EL (cell line): ENCODE measurements around the gene PRKCZ.
"Not testable (repeated sequence)": the region's sequence is repeated elsewhere in the genome, so short reads cannot be mapped to it uniquely, and the experiment has no call there.

Source experiments
- DNase-seq: peaks from one replicate; pipeline ENCODE4 v3.0.0-alpha.2; 2016

Gene PRKCZ

GRCh38 chr1:2137257-2138121, 87.3 kb downstream of the PRKCZ start:
- no peak for DNase-seq

- not testable (repeated sequence) for DNase-seq
Observed at GRCh38 chr1:2139156-2139555, 88.9 kb downstream of the PRKCZ start.

GRCh38 chr1:2141025-2141424, 90.8 kb downstream of the PRKCZ start:
- no peak for DNase-seq

GRCh38 chr1:2143814-2144500, 93.7 kb downstream of the PRKCZ start:
- DNase-seq, result no peak

- DNase-seq, result no peak
Observed at GRCh38 chr1:2144501-2145090, 94.4 kb downstream of the PRKCZ start.

DNA sequence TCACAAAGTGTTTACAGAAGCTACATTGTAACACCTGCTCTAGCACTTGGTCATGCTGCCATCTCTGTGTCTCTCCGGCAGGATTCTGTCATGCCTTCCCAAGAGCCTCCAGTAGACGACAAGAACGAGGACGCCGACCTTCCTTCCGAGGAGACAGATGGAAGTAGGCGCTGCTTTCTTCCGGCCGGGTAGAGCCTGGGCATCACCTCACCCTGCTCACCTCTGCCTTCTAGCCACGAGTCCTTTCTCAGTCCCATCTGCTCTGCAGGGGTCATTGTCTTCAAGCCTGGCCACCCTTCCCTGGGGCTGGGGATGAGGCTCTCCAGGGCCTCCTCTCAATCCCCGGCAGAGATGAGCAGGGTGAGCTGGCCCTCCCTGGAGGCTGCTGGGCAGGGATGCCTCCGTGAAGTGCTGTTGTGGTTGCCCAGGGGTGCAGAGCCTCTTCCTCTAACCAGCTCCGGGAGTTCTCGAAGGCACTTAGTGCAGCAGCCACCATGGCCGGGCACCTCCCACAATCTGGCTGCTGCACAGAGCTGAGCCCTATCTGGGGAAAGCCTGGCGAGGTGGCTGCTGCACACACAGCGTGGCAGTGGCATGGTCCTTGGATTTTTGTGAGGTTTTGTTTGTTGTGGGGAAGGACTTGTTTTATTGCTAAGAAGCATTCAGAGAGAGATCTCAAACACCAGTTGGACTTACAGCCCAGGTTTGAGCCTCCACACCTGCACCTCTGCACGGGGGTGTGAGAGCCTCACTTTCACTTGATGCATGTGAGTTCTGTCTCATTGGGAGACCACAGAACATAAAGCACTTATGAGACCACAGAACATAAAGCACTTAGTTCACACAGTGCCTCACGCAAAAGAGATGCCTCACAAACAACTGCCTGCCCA, 96.0 kb downstream of the PRKCZ start:
- no peak for DNase-seq

DNA sequence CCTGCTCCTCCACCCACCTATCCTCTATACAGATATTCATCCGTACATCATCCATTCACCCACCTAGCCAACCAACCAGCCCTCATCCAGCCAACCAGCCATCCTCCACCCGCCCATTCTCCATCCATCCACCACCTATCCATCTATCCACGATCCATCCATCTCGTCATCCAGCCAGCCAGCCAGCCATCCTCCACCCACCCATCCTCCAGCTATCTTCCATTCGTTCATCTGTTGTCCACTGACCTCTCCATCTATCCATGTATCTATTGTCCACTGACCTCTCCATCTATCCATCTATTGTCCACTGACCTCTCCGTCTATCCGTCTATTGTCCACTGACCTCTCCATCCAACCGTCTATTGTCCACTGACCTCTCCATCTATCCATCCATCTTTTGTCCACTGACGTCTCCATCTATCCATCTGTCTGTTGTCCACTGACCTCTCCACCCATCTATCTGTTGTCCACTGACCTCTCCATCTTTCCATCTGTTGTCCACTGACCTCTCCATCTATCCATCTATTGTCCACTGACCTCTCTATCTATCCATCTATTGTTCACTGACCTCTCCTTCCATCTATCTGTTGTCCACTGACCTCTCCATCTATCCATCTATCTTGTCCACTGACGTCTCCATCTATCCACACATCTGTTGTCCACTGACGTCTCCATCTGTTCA, 96.8 kb downstream of the PRKCZ start:
- DNase-seq, result no peak

DNA sequence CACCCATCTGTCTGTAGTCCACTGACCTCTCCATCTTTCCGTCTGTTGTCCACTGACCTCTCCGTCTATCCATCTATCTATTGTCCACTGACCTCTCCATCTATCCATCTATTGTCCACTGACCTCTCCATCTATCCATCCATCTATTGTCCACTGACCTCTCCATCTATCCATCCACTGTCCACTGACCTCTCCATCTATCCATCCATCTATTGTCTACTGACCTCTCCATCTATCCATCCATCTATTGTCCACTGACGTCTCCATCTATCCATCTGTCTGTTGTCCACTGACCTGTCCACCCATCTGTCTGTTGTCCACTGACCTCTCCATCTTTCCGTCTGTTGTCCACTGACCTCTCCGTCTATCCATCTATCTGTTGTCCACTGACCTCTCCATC, 97.7 kb downstream of the PRKCZ start:
- not testable (repeated sequence) for DNase-seq

- no peak for DNase-seq
Observed at GRCh38 chr1:2148691-2149090, 98.5 kb downstream of the PRKCZ start.

GRCh38 chr1:2150801-2151200, 100.6 kb downstream of the PRKCZ start:
- DNase-seq, result no peak

DNA sequence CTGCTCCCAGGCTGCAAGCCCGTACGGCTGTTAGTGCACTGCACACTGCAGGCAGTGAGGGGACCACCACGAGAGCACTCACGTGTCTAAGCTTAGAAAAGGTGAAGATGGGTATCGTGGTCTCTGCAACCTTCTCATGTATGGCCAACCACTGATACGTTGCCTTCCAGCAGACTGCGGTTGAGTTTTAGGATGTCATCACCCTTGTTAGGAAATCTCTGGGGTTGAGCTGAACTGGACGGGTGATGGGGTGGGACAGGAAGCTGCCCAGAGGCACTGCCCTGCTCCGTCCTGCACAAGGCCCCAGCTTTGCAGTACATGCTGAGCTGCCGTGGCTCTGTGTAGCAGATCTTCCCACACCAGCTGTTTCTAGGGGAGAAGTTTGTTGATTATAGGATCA, 101.0 kb downstream of the PRKCZ start:
- no peak for DNase-seq

DNA sequence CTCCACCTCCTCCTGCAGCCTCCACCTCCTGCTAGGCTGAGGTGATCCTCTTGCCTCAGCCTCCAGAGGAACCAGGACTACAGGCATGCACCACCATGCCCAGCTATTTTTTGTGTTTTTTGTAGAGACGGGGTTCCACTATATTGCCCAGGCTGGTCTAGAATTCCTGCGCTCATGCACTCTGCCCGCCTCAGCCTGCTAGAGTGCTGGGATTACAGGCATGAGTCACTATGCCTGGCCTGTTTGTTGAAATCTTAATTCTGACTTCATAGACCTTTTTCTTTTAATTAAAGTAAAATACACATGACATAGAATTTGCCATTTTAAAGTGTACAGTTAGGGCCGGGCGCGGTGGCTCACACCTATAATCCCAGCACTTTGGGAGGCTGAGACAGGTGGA, 101.7 kb downstream of the PRKCZ start:
- DNase-seq, result no peak

GRCh38 chr1:2152954-2153353, 102.7 kb downstream of the PRKCZ start:
- DNase-seq, result no peak

DNA sequence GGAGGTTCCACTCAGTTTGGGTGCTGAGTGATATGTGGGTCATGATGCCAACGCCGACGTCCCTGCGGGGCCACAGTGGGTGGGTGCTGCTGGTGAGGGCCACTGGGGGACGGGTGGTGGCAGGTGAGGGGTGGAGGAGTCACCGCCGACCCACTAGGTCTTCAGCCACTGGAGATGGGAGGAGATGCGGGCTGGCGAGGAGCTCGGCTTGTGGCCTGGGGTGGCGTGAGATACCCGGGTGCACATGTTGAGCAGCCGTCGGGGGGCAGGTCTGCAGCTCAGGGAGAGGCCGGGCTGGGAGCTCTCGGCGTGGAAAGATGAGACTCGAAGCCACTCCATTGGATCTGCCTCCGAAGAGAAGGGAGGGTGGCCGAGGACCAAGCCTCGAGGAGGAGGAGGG, 103.8 kb downstream of the PRKCZ start:
- DNase-seq, result no peak

DNA sequence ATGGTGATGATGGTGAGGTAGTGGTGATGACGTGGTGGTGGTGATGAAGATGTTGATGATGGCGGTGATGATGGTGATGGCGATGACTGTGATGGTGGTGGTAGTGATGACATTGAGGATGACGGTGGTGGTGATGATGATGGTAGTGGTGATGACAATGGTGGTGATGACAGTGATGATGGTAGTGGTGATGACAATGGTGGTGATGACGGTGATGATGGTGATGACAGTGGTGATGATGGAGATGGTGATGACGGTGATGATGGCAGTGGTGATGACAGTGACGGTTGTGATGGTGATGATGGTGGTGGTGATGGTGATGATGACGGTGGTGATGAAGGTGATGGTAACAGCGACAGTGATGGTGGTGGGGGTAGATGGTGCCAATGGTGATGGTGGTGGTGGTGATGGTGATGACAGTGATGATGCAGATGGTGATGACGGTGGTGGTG, 105.0 kb downstream of the PRKCZ start:
- no peak for DNase-seq

- no peak for DNase-seq
Observed at GRCh38 chr1:2155788-2156187, 105.6 kb downstream of the PRKCZ start.

DNA sequence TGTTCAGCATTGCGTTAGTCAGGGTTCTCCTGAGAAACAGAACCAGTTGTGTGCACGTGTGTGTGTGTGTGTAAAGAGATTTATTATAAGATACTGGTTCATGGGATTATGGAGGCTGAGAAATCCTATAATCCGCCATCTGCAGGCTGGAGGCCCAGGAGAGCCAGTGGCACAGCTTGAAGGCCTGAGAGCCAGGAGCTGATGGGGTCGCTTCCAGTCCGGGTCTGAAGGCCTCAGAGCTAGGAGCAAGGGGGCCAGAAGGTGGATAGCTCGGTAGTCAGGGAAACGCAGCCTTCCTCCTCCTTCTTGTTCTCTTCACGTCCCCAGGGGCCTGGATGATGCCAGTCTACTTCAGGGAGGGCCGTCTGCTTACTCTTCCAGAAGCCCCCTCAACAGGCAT, 106.7 kb downstream of the PRKCZ start:
- DNase-seq, result no peak

GRCh38 chr1:2157856-2158255, 107.6 kb downstream of the PRKCZ start:
- DNase-seq, result no peak

DNA sequence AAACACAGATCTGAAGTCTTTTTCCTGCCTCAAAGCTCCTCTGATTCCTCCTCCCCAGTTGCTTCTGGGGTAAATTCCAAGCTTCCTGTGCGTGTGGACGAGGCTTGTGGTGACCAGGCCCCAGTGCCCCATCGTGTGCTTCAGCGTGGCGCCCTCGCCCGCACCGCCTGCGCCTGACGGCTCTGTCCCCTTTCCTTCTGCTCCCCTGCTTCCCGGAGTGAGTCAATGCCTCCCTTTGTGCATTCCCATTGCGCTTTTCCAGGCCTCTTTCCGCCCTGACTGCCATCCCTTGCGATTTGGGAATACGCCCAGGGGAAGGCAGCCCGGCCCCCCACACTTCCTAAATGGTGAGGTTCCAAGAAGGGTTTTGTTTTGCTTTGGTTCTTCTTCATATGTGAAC, 108.1 kb downstream of the PRKCZ start:
- no peak for DNase-seq

DNA sequence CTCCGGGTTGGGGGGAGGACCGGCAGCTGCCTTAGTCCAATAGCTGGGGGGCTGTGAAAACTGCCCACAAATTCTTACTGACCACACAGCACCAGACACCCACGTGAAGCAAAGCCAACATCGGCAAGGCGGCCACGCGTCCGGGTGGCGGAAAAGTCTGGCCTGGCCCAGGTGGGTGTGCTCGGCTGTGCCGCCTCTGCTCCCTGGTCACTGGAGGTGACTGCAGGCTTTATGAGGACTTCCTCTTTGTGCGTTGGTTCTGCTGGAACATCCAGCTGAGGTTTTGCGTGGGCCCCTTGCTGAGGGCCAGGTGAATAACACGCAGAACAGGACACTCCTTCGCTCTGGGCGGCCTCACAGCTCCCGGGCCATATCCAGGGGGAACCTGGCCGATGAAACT, 108.9 kb downstream of the PRKCZ start:
- no peak for DNase-seq

- no peak for DNase-seq
Observed at GRCh38 chr1:2160451-2161300, 110.5 kb downstream of the PRKCZ start.
